ENCODE results near the gene RPS6KC1. TPM values are rescaled to one million over a fixed set of nuclear protein-coding genes. Genes with fewer than 3 reads are reported as not detected.

RPS6KC1 gene
- total RNA-seq, 1 donor from 2014 or later, result 14.9 TPM

DNA sequence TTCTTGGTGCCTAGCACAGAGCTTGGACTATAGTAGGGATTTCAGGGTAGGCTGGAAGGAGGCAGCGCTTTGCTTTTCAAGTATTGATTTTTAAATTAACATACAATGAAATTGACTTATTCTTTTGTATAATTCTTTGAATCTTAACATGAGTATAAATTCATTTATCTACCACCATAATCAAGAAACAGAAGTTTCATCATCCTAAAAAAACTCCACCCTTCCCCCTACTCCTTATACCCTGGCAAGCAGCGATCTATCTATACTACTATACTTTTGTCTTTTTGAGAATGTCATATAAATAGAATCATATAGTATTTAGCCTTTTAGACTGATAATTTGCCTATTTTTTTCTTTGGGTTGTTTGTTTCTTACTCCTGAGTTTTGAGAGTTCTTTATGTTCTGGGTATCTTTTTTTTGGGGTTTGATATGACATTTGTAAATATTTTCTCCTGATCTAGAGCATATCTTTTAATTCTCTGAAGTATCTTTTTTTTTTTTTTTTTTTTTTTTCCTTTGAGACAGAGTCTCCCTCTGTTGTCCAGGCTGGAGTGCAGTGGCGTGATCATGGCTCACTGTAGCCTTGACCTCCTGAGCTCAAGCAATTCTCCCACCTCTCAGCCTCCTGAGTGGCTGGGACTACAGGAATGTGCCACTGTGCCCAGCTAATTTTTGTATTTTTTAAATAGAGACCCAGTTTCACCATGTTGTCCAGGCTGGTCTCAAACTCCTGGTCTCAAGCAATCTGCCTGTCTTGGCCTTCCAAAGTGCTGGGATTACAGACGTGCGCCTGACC is 6.4 kb downstream of the RPS6KC1 start:
- TF ChIP-seq, protein P1, sequence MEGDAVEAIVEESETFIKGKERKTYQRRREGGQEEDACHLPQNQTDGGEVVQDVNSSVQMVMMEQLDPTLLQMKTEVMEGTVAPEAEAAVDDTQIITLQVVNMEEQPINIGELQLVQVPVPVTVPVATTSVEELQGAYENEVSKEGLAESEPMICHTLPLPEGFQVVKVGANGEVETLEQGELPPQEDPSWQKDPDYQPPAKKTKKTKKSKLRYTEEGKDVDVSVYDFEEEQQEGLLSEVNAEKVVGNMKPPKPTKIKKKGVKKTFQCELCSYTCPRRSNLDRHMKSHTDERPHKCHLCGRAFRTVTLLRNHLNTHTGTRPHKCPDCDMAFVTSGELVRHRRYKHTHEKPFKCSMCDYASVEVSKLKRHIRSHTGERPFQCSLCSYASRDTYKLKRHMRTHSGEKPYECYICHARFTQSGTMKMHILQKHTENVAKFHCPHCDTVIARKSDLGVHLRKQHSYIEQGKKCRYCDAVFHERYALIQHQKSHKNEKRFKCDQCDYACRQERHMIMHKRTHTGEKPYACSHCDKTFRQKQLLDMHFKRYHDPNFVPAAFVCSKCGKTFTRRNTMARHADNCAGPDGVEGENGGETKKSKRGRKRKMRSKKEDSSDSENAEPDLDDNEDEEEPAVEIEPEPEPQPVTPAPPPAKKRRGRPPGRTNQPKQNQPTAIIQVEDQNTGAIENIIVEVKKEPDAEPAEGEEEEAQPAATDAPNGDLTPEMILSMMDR (IDR thresholded peaks at IDR 0.05; ENCODE audit: insufficient read depth, low read length, poor library complexity, severe bottlenecking), result no peak
- DNase-seq (ENCODE audit: low read depth), result no peak
- H3K27me3 ChIP-seq (ENCODE audit: control insufficient read depth, insufficient read depth, low read length), result no peaks in the 10 kb centered on the region
- H3K36me3 ChIP-seq (ENCODE audit: control insufficient read depth, insufficient read depth, low read length), result no peaks in the 10 kb centered on the region
- H3K4me3 ChIP-seq (ENCODE audit: low read depth, low read length), result no peak overlapping the region

DNA sequence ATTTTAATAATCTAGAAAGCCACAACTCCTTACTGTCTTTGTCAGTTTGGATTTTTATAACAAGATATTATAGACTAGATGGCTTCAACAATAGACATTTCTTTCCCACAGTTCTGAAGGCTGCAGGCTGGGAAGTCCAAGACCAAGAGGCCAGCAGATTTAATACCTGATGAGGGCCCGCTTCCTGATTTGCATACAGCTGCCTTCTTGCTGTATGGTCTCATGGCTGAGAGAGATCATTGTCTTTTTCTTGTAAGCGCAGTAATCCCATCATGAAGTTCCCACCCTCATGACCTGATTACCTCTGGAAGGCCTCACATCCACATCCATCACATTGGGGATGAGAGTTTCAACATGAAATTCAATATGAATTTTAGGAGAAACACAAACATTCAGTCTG is 9.8 kb downstream of the RPS6KC1 start:
- no peak overlapping the region for H3K4me3 ChIP-seq (ENCODE audit: low read depth, low read length)
- TF ChIP-seq, protein P1 (IDR thresholded peaks at IDR 0.05; ENCODE audit: insufficient read depth, low read length, poor library complexity, severe bottlenecking), result no peak
- no peak for DNase-seq (ENCODE audit: low read depth)
- H3K36me3 ChIP-seq (ENCODE audit: control insufficient read depth, insufficient read depth, low read length), result no peaks in the 10 kb centered on the region
- no peaks in the 10 kb centered on the region for H3K27me3 ChIP-seq (ENCODE audit: control insufficient read depth, insufficient read depth, low read length)

DNA sequence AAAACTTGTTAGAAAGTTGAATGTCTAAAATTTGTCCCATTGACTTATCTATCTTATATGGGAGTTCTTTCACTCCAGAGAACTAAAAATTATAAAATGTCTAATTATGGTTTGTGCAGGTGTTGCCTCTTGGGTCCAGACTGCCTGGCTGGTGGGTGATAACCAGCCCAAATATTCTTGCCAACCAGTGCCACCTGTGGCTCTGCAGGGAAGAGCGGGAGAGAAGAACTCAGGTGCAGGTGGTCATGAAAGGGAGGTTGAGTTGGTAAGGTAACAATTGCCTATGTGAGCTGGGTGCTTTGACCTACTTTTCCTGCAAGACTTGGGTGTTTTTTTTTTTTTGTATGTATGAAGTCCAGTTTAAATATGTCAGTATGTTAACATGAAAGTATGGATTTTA is 10.2 kb downstream of the RPS6KC1 start:
- H3K4me3 ChIP-seq (ENCODE audit: low read depth, low read length), result no peak overlapping the region
- DNase-seq (ENCODE audit: low read depth), result no peak
- no peaks in the 10 kb centered on the region for H3K36me3 ChIP-seq (ENCODE audit: control insufficient read depth, insufficient read depth, low read length)
- TF ChIP-seq, protein P1 (IDR thresholded peaks at IDR 0.05; ENCODE audit: insufficient read depth, low read length, poor library complexity, severe bottlenecking), result no peak
- H3K27me3 ChIP-seq (ENCODE audit: control insufficient read depth, insufficient read depth, low read length), result no peaks in the 10 kb centered on the region

DNA sequence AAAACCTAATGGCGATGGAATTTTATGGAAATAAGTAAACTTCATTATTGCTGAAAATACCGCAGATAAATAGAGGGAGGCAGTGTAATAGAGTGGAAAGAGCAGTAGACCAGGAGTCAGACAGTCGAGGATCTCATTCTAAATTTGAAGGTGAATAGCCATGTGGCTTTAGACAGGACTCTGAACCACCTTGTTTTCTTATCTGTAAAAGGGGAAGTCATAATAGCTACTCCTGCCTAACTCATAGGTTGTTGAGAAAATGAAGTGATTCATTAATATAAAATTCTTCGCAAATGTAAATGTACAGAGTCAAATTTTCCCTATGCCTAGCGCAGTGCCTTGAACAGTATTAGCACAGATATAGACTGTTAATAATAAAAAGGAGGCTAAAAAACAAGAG is 14.8 kb downstream of the RPS6KC1 start:
- no peaks in the 10 kb centered on the region for H3K36me3 ChIP-seq (ENCODE audit: control insufficient read depth, insufficient read depth, low read length)
- no peak overlapping the region for H3K4me3 ChIP-seq (ENCODE audit: low read depth, low read length)
- no peak for DNase-seq (ENCODE audit: low read depth)
- no peaks in the 10 kb centered on the region for H3K27me3 ChIP-seq (ENCODE audit: control insufficient read depth, insufficient read depth, low read length)
- TF ChIP-seq, protein P1 (IDR thresholded peaks at IDR 0.05; ENCODE audit: insufficient read depth, low read length, poor library complexity, severe bottlenecking), result no peak

DNA sequence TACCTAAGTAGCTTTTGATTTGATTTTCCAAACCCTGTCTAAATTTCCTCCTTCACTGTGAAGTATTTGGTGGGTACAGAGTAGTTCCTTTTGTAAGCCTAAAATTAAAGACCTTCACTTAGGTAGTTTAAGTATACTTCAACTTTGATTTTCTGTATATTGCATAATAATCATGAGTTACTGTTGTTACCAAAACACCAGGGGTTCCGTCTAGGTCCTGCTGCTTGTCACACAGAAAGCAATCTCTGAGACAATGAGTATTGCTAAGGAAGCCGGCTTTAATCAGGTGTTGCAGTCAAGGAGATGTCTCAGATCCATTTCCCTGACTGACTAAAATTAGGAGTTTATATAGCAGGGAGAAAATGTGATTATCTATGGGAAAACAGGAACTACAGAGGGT is 15.3 kb downstream of the RPS6KC1 start:
- Histone ChIP-seq H3K36me3 (ENCODE audit: control insufficient read depth, insufficient read depth, low read length) (no peaks in the 10 kb centered on the region), H3K27me3 (ENCODE audit: control insufficient read depth, insufficient read depth, low read length) (no peaks in the 10 kb centered on the region), H3K4me3 (ENCODE audit: low read depth, low read length) (no peak overlapping the region)
- no peak for DNase-seq (ENCODE audit: low read depth)
- TF ChIP-seq, protein P1 (IDR thresholded peaks at IDR 0.05; ENCODE audit: insufficient read depth, low read length, poor library complexity, severe bottlenecking), result no peak

DNA sequence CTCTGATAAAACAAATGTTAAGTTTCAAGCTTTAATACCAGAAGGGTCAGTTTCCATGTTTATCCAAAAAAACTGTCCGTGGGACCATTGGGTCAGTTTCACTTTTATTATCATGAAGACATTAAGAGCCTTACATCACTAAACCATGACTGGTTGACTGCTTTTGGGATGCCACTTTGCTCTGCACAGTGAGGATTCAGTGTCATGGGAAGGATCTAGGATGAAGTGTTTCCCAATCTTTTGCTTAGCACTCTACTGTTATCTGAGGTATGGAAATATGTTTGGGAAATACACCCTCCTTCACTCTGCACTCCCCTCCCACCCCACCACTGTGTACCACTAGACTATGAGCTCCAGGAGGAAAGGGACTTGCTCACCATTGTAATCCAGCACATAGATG is 16.3 kb downstream of the RPS6KC1 start:
- DNase-seq (ENCODE audit: low read depth), result no peak
- Histone ChIP-seq H3K27me3 (ENCODE audit: control insufficient read depth, insufficient read depth, low read length) (no peaks in the 10 kb centered on the region), H3K36me3 (ENCODE audit: control insufficient read depth, insufficient read depth, low read length) (no peaks in the 10 kb centered on the region), H3K4me3 (ENCODE audit: low read depth, low read length) (no peak overlapping the region)
- TF ChIP-seq, protein P1 (IDR thresholded peaks at IDR 0.05; ENCODE audit: insufficient read depth, low read length, poor library complexity, severe bottlenecking), result no peak

Measured in kidney epithelial cell (primary cell).